Stimulated activated CD4-positive, alpha-beta T cell treated with anti-CD3 and anti-CD28 coated beads, Interleukin-12 subunit alpha, Interleukin-12 subunit beta, amount 100 ng/mL, for 4 hours (primary cell): Measurements from ENCODE around the gene CEACAM21.

Experiments used
- DNase-seq: peaks from one replicate; pipeline ENCODE4 v3.0.0-alpha.2; 2020

Gene CEACAM21

GRCh38 chr19:41621654-41622053 is 45.7 kb downstream of the CEACAM21 start:
- no peak for DNase-seq

GRCh38 chr19:41623360-41623759 is 47.4 kb downstream of the CEACAM21 start:
- no peak for DNase-seq

GRCh38 chr19:41624515-41624914 is 48.5 kb downstream of the CEACAM21 start:
- no peak for DNase-seq

- DNase-seq: no peak
Measured at GRCh38 chr19:41624937-41625336, 49.0 kb downstream of the CEACAM21 start.

GRCh38 chr19:41626278-41626677 is 50.3 kb downstream of the CEACAM21 start:
- no peak for DNase-seq

- no peak for DNase-seq
Measured at GRCh38 chr19:41626877-41627276, 50.9 kb downstream of the CEACAM21 start, which contains the start of gene CEACAM4. Gene CEACAM4 (minus strand): TSS chr19:41627074. CDS start chr19:41626963, 111 bp downstream.

GRCh38 chr19:41627966-41628675 is 52.2 kb downstream of the CEACAM21 start:
- DNase-seq: no peak
